Panc1 (cell line): ENCODE measurements around the gene BACE2.

Experiments
- POLR2AphosphoS5 ChIP-seq: IDR thresholded peaks from 2 replicates; pipeline ENCODE4 v1.6.1; 2012; ENCODE audit warnings: mild to moderate bottlenecking, low read depth, low read length, moderate library complexity
- SIN3A ChIP-seq: IDR thresholded peaks from 2 replicates; pipeline ENCODE4 v1.6.1; 2012; ENCODE audit warnings: low read depth, mild to moderate bottlenecking, low read length, moderate library complexity, borderline replicate concordance; ENCODE audit not compliant: insufficient read depth
- TF ChIP-seq, protein P1 (sequence below): fragments of 450-650 bp; IDR thresholded peaks from 2 replicates; pipeline ENCODE4 v1.5.1; 2017; ENCODE audit warnings: mild to moderate bottlenecking

DNA sequence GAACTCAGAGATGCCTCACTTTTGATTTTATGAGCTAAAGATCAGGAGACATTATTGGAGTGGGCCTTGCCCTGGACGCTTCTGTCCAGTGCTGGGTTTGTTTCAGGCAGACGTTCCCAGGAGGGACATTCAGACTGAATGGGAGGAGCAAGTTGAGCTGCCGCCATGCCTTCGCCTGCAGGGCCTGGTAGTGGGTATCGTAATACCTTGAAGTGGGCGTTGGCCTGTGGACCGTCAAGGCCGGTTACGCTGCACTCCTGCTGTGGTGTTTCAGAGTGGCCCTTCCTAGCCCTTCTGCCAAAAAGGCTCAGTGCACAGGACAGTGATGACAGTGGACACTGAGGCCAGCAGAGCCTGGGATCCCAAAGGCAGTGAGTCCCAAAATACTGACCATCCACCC, 150.3 kb downstream of the BACE2 start:
- TF ChIP-seq POLR2AphosphoS5 (no peak), SIN3A (no peak)
- TF ChIP-seq, protein P1, sequence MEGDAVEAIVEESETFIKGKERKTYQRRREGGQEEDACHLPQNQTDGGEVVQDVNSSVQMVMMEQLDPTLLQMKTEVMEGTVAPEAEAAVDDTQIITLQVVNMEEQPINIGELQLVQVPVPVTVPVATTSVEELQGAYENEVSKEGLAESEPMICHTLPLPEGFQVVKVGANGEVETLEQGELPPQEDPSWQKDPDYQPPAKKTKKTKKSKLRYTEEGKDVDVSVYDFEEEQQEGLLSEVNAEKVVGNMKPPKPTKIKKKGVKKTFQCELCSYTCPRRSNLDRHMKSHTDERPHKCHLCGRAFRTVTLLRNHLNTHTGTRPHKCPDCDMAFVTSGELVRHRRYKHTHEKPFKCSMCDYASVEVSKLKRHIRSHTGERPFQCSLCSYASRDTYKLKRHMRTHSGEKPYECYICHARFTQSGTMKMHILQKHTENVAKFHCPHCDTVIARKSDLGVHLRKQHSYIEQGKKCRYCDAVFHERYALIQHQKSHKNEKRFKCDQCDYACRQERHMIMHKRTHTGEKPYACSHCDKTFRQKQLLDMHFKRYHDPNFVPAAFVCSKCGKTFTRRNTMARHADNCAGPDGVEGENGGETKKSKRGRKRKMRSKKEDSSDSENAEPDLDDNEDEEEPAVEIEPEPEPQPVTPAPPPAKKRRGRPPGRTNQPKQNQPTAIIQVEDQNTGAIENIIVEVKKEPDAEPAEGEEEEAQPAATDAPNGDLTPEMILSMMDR: no peak
